UCSD-AML1 (cell line): ENCODE results near the gene PEAR1.

Source experiments
- DNase-seq: peaks from one replicate; lab custom pipeline; 2025; ENCODE audit not compliant: unreplicated experiment; lab: John Stamatoyannopoulos, UW

PEAR1 gene

DNA sequence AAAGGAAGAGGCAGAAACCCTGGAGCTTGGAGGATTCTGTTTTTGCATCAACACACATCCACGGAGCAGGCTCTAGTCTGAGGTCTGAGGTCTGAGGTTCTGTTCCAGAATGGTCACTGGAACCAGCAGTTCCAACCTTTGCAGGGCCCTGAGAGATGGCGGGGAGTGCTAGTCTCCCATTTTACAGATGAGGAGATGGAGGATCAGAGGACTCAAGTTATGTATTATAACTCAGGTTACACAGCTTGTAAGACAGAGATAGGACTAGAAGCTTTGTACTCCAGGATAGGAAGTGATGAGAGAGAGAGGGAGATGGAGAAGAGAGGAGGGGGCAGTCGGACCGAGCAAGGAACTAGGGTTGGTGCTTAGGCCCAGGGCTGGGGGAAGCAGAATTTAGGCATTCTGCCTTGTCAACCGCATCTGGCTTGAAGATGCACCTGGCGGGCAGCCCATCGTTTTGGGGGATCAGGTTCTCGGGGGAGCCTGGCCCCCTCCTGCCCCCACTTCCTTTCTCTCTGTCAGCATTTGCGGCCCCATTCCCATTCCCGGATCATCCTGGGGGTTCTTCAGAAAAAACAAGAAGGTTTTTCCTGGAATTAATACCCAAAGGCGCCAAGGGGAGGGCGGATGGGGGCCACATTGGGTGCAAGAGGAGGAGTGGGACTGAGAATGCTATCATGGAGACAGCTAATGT, 5.6 kb downstream of the PEAR1 start:
- DNase-seq: no peak

DNA sequence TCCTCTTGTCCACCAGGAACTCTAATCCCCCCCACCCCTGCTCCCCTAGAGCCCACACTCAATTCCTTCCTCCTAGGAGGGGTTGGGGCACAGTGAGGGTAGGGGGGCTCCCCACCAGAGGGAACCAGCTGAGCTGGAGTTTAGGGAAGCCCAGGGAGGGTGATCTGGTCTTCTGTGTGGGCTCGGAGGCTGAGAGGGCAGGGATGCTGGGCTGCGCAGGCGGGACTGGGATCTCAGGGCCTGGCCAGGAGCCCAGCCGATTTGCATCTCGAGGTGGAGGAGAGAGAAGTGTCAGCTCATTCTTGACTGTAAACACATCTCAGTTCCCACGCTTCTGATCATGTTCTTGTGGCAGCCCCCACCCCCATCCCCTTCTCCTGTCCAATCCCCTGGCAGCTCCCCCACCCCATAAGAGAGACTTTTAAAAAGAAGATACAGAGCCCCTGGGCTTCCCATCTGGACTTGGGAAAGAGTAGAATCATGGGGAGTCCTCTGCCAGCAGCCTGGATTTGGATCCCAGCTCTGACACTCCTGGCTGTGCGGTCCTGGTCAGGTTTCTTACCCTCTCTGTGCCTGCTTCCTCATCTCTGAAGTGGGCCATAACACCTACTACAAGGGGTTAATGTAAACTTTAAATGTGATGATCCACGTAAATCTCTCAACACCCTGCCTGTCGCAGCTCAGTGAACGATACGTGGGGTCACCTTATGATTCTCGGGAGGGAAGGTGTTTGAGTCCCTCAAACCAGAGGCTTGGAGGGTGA, 6.6 kb downstream of the PEAR1 start:
- no peak for DNase-seq

DNA sequence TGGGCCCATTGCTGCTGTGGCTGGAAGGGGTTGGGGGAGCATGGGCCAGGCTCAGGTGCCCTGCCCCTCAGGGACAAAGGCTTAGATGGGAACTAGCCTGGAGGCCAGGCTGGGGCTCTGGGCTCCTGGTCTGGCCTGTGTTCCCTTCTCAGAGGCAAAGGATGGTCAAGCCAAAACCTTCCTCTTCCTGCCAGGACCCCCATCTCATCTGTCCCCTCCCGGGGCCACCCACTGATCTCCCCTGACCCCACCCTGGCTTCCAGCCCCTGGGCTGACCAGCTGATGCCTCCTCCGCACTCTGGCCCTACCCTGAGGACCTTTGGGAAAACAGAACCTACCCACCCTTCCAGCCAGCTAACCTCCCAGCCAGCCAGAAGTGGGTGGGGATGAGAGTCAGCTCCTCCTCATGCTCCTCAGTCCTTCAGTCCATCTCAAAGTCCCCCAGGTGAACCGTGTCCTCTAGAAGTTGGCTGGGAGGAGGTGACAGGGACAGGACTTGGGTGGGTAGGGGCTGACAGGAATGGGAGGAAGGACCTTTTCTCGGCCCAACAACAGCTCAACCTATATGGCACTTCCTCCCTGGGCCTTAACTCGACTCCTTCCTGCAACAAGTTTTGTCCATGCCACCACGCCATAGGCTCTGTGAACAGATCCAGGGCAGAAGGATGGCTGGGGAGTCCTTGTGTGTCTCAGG, 7.5 kb downstream of the PEAR1 start:
- no peak for DNase-seq

DNA sequence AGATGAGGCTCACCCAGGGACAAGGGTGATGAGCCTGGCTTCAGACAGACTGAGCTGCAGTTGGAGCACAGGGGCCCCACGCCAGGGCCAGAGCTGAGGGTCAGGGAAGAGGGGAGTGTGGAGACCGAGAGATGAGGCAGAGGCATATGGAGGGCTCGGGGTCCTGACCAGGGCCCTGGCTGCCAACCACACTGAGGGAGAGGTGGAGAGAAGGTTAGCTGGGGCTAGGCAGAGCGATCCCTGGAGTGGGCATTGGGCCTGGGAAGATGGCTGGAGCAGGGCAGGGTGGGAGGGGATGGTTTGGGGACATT, 8.0 kb downstream of the PEAR1 start:
- no peak for DNase-seq

DNA sequence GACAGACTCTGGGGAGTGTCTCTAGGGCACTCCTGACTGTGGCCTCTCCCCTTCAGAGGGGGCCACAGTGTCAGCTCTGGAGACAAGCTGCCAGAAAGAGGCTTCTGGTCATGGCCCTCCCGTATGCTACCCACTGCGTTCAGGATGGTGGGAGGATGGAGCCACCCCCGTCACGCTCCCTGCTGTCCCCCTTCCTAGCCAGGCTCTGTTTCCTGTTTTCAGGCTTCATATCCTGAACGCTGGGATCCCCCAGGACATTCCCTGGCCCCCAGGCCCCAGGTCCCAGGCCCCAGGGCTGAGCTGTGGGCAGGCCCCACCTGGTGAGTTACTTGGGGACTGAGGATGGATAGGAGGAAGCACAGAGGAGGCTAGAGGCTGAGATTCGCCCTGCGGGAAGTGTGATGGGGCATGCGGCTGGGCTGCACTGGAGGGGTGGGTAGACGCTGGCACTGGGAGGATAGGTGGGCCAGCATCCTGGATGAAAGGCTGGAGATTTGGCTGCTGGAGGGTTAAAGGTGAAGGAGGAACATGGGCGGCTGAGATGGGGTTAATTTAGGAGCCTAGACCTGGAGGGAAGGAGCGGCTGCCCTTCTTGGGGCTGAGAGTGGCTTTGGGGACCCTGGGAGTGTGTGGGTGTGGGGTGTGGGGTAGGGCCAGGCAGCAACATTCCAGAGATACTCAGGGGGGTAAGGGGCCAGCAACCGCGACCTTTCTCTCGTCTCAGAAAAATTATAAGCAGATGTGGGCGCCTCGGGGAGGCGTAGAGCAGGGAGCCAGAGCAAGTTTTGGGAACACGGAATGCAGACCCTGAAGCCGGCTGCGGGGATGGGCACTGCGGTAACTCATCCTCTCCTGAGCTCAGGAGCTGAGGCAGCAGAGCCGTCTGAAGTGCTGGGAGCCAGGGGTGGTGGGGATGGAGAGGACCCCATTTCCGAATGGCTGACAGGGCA, 8.7 kb downstream of the PEAR1 start:
- no peak for DNase-seq

DNA sequence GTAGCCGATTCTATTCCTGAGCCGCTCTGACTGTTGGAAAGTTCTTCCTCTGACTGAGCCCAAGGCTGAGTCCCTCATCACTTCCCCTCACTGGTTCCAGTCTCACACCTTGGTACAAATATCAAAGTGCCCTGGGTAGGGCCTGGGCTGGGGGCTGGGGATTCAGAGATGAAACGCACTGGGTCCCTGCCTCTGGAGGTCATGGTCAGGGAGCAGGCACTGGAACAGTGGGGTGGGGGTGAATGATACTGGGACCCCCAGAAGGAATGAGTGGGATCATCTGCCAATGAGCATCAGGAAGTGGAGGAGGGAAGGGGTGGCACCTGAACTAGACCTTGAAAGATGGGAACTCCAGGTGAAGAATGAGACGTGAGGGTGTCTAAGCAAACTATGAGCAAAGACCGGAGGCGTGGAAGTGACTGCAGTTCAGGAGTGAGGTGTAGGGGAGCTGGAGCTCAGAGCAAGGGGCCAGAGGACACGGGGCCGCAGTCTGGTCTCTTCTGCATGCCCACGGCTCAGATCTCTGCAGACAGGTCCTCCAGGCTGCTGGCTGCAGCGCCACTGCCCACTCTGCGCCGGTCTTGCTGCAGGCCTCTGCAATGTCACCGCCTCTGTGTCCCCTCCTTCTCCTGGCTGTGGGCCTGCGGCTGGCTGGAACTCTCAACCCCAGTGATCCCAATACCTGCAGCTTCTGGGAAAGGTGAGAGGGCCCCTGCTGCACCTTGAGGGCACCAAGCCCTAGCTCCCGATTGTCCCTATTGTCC, 10.0 kb downstream of the PEAR1 start:
- DNase-seq: no peak

DNA sequence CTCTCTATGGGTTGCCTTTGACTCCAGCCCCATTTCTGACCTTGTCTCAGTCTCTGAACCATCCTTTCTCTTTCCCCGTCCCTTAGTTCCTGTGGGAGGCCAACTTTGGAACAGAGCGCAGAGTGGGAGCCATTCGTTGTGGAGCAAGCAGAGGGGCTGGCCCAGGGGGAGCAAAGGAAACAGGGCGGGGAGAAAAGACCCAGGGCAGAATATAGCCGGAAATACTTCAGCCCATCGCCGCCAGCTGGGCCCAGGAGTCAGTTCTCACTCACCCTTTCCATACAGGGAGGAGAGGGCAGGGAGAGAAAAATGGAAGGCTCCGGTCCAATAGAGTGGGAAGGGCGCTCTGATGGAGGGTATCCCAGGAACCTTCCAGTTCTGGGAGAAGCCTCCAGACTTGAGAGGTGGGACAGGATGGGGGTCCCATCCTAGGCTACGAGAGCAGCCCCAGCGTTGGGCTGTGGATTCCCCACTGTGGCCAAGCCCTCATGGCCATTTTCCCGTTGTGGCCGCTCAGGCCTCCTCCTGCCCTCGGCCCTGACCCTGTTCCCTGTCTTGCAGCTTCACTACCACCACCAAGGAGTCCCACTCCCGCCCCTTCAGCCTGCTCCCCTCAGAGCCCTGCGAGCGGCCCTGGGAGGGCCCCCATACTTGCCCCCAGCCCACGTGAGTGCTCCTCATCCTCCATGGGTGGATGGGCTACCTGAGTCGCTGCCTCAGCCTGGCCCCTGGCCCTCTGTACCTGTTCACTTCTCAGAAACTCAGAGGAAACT, 10.9 kb downstream of the PEAR1 start:
- no peak for DNase-seq

DNA sequence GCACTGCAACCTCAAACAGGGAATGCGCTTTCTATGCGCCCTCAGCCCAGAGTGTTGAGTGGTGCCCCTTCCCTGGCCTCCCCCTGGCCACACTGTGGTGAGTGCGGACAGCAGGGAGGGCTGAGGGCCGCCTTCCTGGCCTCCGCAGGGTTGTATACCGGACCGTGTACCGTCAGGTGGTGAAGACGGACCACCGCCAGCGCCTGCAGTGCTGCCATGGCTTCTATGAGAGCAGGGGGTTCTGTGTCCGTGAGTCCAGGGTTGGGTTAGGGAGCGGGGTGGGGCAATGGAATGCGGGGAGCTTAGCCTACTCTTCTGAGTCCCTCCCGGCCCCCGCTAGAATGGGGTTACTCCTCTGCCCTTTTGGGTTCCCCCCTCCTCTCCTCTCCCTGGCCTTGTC, 11.7 kb downstream of the PEAR1 start:
- no peak for DNase-seq

DNA sequence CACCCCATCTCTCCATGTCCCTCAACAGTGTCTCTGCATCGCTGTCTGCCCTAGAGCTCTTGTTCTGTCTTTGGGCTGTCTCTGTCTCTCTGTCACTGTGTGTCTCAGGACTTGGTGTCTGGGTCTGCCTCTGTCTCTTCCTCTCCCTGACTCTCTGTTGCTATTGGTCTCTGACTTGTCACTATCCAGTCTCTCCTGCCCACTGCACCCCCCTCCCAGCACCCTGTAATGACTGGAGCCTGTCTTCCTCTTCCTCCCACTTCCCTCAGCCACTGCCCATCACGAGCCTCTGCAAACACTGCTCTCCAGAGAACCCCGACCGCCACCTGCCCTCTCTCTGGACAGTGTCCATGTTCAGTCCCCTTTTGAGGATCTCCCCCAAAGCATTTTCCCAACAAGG, 12.1 kb downstream of the PEAR1 start:
- DNase-seq: peak; percentile 30

DNA sequence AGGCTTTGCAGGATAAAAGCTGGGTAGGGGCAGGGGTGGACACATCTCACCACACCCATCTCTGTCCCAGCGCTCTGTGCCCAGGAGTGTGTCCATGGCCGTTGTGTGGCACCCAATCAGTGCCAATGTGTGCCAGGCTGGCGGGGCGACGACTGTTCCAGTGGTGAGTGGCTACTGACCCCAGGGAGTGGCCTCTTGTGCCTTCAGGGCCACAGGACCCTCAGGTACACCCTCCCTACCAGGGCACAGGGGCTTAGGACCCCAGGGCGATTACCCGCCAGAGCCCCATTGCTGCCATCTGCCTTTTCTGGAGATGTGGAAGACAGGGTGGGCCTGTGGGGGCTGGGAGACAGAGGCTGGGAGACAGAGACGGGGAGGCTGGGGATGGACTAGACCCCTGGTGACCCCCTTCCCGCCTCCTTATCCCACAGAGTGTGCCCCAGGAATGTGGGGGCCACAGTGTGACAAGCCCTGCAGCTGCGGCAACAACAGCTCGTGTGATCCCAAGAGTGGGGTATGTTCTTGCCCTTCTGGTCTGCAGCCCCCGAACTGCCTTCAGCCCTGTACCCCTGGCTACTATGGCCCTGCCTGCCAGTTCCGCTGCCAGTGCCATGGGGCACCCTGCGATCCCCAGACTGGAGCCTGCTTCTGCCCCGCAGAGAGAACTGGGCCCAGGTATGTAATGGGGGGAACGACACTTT, 12.8 kb downstream of the PEAR1 start:
- no peak for DNase-seq

DNA sequence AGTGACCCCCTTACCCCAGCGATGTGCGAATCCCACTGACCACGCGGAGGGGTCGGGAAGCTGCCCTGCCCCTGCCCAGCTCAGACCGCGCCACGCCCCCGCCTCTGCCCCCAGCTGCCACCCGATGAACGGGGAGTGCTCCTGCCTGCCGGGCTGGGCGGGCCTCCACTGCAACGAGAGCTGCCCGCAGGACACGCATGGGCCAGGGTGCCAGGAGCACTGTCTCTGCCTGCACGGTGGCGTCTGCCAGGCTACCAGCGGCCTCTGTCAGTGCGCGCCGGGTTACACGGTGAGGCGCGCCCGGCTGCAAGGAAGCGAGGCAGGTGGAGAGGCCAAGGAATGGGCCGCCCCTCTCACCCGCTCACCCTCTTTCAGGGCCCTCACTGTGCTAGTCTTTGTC, 15.0 kb downstream of the PEAR1 start:
- no peak for DNase-seq

DNA sequence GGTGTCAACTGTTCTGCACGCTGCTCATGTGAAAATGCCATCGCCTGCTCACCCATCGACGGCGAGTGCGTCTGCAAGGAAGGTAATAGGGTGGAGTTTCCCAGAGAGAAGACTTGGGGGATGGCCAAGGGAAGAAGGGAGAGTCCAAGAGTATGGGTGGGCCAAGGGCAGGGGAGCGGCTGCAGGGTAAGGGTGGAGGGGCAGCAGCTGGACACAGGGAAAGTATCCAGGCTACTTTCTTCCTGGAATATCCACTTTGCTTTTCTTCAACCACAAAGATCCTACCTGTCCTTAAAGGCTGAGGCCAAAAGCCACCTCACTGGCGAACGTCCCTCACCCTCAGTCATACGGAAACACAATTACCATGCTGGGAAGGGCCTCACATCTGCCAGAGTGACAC, 15.4 kb downstream of the PEAR1 start:
- no peak for DNase-seq

DNA sequence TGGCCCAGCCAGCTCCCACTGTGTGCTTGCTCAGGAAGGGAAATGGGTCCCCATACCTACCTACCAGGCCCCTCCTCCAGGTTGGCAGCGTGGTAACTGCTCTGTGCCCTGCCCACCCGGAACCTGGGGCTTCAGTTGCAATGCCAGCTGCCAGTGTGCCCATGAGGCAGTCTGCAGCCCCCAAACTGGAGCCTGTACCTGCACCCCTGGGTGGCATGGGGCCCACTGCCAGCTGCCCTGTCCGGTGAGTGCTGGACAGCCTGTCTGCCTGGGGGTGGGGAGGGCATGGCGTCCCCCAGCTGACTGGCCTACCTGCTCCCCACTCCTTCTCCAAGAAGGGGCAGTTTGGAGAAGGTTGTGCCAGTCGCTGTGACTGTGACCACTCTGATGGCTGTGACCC, 16.2 kb downstream of the PEAR1 start:
- DNase-seq: no peak

DNA sequence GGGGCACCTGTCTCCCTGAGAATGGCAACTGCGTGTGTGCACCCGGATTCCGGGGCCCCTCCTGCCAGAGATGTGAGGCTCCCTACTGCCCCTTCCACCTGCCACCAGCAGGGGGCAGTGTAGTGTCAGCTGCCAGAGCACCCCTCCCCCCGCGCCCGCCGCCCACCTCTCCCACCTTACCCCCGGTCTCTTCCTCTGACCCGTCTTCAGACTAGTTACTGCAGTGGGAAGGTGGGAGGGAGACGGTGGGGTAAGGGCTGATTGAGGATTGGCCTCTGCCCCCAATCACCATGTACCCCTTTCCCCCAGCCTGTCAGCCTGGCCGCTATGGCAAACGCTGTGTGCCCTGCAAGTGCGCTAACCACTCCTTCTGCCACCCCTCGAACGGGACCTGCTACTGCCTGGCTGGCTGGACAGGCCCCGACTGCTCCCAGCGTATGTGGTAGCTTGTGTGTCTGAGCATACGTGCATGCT, 16.8 kb downstream of the PEAR1 start:
- DNase-seq: peak; percentile 37

DNA sequence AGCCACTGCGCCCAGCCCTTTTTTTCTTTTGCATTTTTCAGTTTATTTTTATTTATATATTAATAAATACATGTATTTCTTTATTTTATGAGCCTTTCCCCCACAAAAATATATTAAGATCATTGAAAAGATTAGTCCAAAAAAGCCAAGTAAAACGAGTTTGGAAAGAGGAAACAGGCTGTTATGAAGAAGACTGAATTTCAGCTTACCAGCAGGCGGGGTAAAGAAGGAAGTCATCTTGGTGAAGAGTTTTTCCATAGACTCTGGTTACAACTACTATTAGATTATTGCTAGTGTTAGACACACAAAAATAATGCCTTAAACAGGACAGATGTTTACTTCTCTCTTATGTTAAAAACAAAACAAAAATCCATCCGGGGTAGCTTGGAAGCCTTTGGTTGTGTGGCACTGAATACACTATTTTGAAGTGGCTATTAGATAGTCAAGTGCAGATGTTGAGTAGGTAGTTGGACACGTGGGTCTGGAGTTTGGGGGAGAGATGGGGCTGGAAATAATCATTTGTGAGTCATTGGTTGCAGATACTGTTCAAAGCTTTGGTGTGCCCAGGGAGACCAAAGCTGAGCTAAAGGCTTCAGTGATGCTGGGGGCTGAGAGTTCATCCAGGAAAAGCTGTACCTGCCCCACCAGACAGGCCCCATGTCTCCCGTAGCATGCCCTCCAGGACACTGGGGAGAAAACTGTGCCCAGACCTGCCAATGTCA, 18.2 kb downstream of the PEAR1 start:
- DNase-seq: no peak

DNA sequence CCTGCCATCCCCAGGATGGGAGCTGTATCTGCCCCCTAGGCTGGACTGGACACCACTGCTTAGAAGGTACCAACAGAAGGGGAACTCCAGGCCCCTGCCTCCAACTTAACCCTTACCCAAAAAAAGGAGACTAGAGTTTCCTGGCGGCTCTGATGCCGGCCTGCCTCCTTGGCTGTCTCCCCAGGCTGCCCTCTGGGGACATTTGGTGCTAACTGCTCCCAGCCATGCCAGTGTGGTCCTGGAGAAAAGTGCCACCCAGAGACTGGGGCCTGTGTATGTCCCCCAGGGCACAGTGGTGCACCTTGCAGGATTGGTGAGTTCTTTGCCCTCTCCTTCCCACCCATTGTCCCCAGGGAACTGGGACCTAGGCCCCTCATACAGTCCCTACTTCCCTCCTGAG, 18.8 kb downstream of the PEAR1 start:
- DNase-seq: no peak

DNA sequence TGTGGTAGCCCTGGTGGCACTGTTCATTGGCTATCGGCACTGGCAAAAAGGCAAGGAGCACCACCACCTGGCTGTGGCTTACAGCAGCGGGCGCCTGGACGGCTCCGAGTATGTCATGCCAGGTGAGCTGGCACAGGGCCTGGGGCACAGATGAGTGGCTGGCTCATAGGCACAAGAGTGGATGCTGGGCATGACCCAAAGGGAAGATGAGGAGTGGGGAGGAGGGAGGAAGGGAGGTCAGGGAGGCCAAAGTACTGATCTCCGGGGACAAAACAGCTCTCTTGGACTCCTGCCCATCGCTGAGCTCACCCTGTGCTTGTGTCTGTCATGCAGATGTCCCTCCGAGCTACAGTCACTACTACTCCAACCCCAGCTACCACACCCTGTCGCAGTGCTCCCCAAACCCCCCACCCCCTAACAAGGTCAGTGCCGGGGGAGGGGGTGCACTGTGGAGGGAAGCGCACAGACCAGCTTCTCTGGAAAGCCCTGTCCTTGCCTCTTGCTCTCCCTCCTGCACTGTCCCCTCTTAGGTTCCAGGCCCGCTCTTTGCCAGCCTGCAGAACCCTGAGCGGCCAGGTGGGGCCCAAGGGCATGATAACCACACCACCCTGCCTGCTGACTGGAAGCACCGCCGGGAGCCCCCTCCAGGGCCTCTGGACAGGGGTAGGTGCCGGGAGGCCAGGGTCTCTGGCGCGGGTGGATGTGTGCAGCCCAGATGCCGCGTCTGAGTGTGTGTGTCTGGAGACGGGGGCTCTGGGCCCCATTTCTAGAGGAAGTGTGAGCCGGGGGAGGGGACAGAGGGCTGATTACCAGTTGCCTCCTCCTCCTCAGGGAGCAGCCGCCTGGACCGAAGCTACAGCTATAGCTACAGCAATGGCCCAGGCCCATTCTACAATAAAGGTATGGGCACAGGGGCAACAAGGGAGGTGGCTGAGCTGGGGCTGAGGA, 19.6 kb downstream of the PEAR1 start:
- DNase-seq: no peak
